COLO668 (cell line): ENCODE results near the gene FAM98C.

Source experiments
- DNase-seq: peaks from one replicate; lab custom pipeline; 2025; ENCODE audit not compliant: unreplicated experiment; lab: John Stamatoyannopoulos, UW

The FAM98C gene

GRCh38 chr19:38452430-38453366 lies 49.8 kb downstream of the FAM98C start:
- no peak for DNase-seq

DNA sequence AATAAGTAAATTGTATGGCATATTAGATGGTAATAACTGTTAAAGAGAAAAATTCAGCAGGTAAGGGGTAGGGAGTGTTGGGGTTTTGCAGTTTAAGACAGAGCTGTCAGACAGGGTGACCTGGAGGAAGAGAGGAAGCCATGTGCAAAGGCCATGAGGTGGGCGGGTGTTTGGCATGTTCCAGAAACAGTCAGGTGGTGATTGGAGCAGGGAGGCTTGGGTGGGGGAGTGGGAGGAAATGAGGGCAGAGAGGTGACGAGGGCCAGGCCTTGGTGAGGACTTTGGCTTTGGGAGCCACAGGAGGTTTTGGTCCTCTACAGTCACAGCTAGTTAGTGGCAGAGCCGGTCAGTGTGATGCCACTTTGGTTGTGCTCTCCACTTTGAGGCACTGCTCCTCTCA lies 50.7 kb downstream of the FAM98C start:
- DNase-seq, result no peak

- DNase-seq, result no peak
Measured at GRCh38 chr19:38455031-38455430, 52.1 kb downstream of the FAM98C start.

GRCh38 chr19:38457202-38457601 lies 54.3 kb downstream of the FAM98C start:
- DNase-seq, result no peak

GRCh38 chr19:38457690-38458405 lies 55.0 kb downstream of the FAM98C start:
- no peak for DNase-seq
